ENCODE results near the gene HDAC8. TPM values are rescaled to one million over a fixed set of nuclear protein-coding genes. Genes with fewer than 3 reads are reported as not detected.

HDAC8 gene
- polyA plus RNA-seq, 1 donor from 2014 or later: 54.0 TPM

GRCh38 chrX:72475338-72475737 lies 97.3 kb downstream of the HDAC8 start:
- Histone ChIP-seq H3K79me2 (replicated peaks; ENCODE audit: insufficient read depth, low read length) (no peaks in the 10 kb centered on the region), H3F3A (ENCODE audit: insufficient read depth, low read length, poor library complexity, severe bottlenecking) (no peaks in the 10 kb centered on the region), H3K9me2 (ENCODE audit: insufficient read depth, low read length) (no peaks in the 10 kb centered on the region), H4K20me1 (ENCODE audit: insufficient read depth) (no peaks in the 10 kb centered on the region), H3K4me3 (ENCODE audit: low read length) (no peak overlapping the region), H3K36me3 (ENCODE audit: insufficient read depth, low read length) (no peaks in the 10 kb centered on the region), H3K9ac (ENCODE audit: low read length) (no peak overlapping the region), H3K27ac (ENCODE audit: low read length) (no peak overlapping the region), H3K4me2 (ENCODE audit: low read length) (no peak overlapping the region), H3K27me3 (ENCODE audit: insufficient read depth, low read depth, low read length) (no peaks in the 10 kb centered on the region), H3K9me3 (ENCODE audit: low read length) (no peaks in the 10 kb centered on the region), H2AFZ (ENCODE audit: low read depth, low read length) (no peak overlapping the region)
- TF ChIP-seq RAD21 (conservative IDR thresholded peaks at IDR 0.05) (no peak), SMC3 (conservative IDR thresholded peaks at IDR 0.05; ENCODE audit: poor library complexity) (no peak), MXI1 (conservative IDR thresholded peaks at IDR 0.05; ENCODE audit: poor library complexity, severe bottlenecking) (no peak), EZH2 (IDR thresholded peaks at IDR 0.05; ENCODE audit: borderline replicate concordance, insufficient read depth, low read length, poor library complexity, severe bottlenecking) (no peak), POLR2AphosphoS5 (IDR thresholded peaks at IDR 0.05) (no peak), EP300 (conservative IDR thresholded peaks at IDR 0.05; ENCODE audit: poor library complexity, severe bottlenecking) (no peak)
- TF ChIP-seq, protein P1, sequence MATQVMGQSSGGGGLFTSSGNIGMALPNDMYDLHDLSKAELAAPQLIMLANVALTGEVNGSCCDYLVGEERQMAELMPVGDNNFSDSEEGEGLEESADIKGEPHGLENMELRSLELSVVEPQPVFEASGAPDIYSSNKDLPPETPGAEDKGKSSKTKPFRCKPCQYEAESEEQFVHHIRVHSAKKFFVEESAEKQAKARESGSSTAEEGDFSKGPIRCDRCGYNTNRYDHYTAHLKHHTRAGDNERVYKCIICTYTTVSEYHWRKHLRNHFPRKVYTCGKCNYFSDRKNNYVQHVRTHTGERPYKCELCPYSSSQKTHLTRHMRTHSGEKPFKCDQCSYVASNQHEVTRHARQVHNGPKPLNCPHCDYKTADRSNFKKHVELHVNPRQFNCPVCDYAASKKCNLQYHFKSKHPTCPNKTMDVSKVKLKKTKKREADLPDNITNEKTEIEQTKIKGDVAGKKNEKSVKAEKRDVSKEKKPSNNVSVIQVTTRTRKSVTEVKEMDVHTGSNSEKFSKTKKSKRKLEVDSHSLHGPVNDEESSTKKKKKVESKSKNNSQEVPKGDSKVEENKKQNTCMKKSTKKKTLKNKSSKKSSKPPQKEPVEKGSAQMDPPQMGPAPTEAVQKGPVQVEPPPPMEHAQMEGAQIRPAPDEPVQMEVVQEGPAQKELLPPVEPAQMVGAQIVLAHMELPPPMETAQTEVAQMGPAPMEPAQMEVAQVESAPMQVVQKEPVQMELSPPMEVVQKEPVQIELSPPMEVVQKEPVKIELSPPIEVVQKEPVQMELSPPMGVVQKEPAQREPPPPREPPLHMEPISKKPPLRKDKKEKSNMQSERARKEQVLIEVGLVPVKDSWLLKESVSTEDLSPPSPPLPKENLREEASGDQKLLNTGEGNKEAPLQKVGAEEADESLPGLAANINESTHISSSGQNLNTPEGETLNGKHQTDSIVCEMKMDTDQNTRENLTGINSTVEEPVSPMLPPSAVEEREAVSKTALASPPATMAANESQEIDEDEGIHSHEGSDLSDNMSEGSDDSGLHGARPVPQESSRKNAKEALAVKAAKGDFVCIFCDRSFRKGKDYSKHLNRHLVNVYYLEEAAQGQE (IDR thresholded peaks at IDR 0.05; ENCODE audit: borderline replicate concordance): no peak
- TF ChIP-seq, protein P2, sequence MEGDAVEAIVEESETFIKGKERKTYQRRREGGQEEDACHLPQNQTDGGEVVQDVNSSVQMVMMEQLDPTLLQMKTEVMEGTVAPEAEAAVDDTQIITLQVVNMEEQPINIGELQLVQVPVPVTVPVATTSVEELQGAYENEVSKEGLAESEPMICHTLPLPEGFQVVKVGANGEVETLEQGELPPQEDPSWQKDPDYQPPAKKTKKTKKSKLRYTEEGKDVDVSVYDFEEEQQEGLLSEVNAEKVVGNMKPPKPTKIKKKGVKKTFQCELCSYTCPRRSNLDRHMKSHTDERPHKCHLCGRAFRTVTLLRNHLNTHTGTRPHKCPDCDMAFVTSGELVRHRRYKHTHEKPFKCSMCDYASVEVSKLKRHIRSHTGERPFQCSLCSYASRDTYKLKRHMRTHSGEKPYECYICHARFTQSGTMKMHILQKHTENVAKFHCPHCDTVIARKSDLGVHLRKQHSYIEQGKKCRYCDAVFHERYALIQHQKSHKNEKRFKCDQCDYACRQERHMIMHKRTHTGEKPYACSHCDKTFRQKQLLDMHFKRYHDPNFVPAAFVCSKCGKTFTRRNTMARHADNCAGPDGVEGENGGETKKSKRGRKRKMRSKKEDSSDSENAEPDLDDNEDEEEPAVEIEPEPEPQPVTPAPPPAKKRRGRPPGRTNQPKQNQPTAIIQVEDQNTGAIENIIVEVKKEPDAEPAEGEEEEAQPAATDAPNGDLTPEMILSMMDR (IDR thresholded peaks at IDR 0.05; ENCODE audit: poor library complexity, severe bottlenecking): no peak

- H3K27me3 ChIP-seq (ENCODE audit: insufficient read depth, low read depth, low read length): no peaks in the 10 kb centered on the region
- H3F3A ChIP-seq (ENCODE audit: insufficient read depth, low read length, poor library complexity, severe bottlenecking): no peaks in the 10 kb centered on the region
- TF ChIP-seq POLR2AphosphoS5 (IDR thresholded peaks at IDR 0.05): no peak
- TF ChIP-seq RAD21 (conservative IDR thresholded peaks at IDR 0.05): no peak
- TF ChIP-seq SMC3 (conservative IDR thresholded peaks at IDR 0.05; ENCODE audit: poor library complexity): no peak
- no peaks in the 10 kb centered on the region for H3K9me3 ChIP-seq (ENCODE audit: low read length)
- no peaks in the 10 kb centered on the region for H3K9me2 ChIP-seq (ENCODE audit: insufficient read depth, low read length)
- H3K4me2 ChIP-seq (ENCODE audit: low read length): no peak overlapping the region
- H4K20me1 ChIP-seq (ENCODE audit: insufficient read depth): no peaks in the 10 kb centered on the region
- H3K36me3 ChIP-seq (ENCODE audit: insufficient read depth, low read length): no peaks in the 10 kb centered on the region
- H2AFZ ChIP-seq (ENCODE audit: low read depth, low read length): no peak overlapping the region
- H3K79me2 ChIP-seq (replicated peaks; ENCODE audit: insufficient read depth, low read length): no peaks in the 10 kb centered on the region
- no peak overlapping the region for H3K27ac ChIP-seq (ENCODE audit: low read length)
- H3K9ac ChIP-seq (ENCODE audit: low read length): no peak overlapping the region
- H3K4me3 ChIP-seq (ENCODE audit: low read length): no peak overlapping the region
Observed at GRCh38 chrX:72470532-72471223, 102.0 kb downstream of the HDAC8 start.

All from neural cell (in vitro differentiated cells).